GM19193 (cell line): ENCODE results near the gene SARM1.

ENCODE experiments used
- POLR2A ChIP-seq: IDR thresholded peaks from 4 replicates; pipeline ENCODE4 v1.6.1; 2011; ENCODE audit not compliant: insufficient read depth, insufficient read length; ENCODE audit errors: extremely low read depth

SARM1 gene

GRCh38 chr17:28372945-28373274 is 1.4 kb downstream of the SARM1 start:
- TF ChIP-seq POLR2A = no peak

- no peak for TF ChIP-seq POLR2A
Observed at GRCh38 chr17:28379814-28380801, 8.6 kb downstream of the SARM1 start.

- TF ChIP-seq POLR2A = no peak
Observed at GRCh38 chr17:28381141-28381825, 9.8 kb downstream of the SARM1 start.

- peak; percentile 55 for TF ChIP-seq POLR2A
Observed at GRCh38 chr17:28384281-28385036, 13.0 kb downstream of the SARM1 start.

- TF ChIP-seq POLR2A = no peak
Observed at GRCh38 chr17:28385037-28385400, 13.5 kb downstream of the SARM1 start.

- no peak for TF ChIP-seq POLR2A
Observed at GRCh38 chr17:28385406-28385805, 13.9 kb downstream of the SARM1 start.

GRCh38 chr17:28386391-28386790 is 14.9 kb downstream of the SARM1 start:
- no peak for TF ChIP-seq POLR2A

GRCh38 chr17:28388106-28388505 is 16.6 kb downstream of the SARM1 start:
- no peak for TF ChIP-seq POLR2A

GRCh38 chr17:28390141-28390540 is 18.6 kb downstream of the SARM1 start:
- TF ChIP-seq POLR2A = no peak

- TF ChIP-seq POLR2A = no peak
Observed at GRCh38 chr17:28390563-28390962, 19.1 kb downstream of the SARM1 start.

- TF ChIP-seq POLR2A = no peak
Observed at GRCh38 chr17:28390984-28391383, 19.5 kb downstream of the SARM1 start.

GRCh38 chr17:28391401-28391800 is 19.9 kb downstream of the SARM1 start:
- no peak for TF ChIP-seq POLR2A

- TF ChIP-seq POLR2A = no peak
Observed at GRCh38 chr17:28392491-28392890, 21.0 kb downstream of the SARM1 start.

GRCh38 chr17:28394337-28395116 is 23.0 kb downstream of the SARM1 start:
- TF ChIP-seq POLR2A = no peak

GRCh38 chr17:28395426-28395825 is 23.9 kb downstream of the SARM1 start:
- no peak for TF ChIP-seq POLR2A

- TF ChIP-seq POLR2A = no peak
Observed at GRCh38 chr17:28395968-28396367, 24.5 kb downstream of the SARM1 start.
